Activated naive CD8-positive, alpha-beta T cell treated with anti-CD3 and anti-CD28 coated beads, Interleukin-2, amount 10 ng/mL, durations not matched to agents 7 days and 5 days (primary cell): ENCODE measurements around the gene RASSF10. TPM values are rescaled to one million over a fixed set of nuclear protein-coding genes. Genes with fewer than 3 reads are reported as not detected.

Source experiments
- ATAC-seq: fragments of 150-1000 bp; cut with Tn5 transposase; one replicate; pipeline ENCODE4 v1.10.0; 2021; ENCODE audit warnings: low read depth, moderate library complexity
- POLR2A ChIA-PET: fragments of 350-600 bp; sonication (Branson Sonifier 250); formaldehyde crosslinking; loops from one replicate; lab custom pipeline; 2021; ENCODE audit warnings: antibody characterized with exemption; lab: Charles Lee
- DNase-seq: peaks from one replicate; pipeline ENCODE4 v3.0.0; 2021
- H3K27ac Mint-ChIP-seq: one replicate; pipeline ENCODE4 v1.8.0; 2022; ENCODE audit warnings: mild to moderate bottlenecking, mixed read lengths
- H3K27me3 Mint-ChIP-seq: one replicate; pipeline ENCODE4 v1.8.0; 2022; ENCODE audit warnings: mild to moderate bottlenecking, moderate library complexity, mixed read lengths
- H3K36me3 Mint-ChIP-seq: one replicate; pipeline ENCODE4 v1.8.0; 2021; ENCODE audit warnings: mild to moderate bottlenecking, mixed read lengths
- H3K4me1 Mint-ChIP-seq: one replicate; pipeline ENCODE4 v1.8.0; 2021; ENCODE audit warnings: mixed read lengths
- H3K4me3 Mint-ChIP-seq: one replicate; pipeline ENCODE4 v1.8.0; 2022; ENCODE audit warnings: mild to moderate bottlenecking, moderate library complexity, mixed read lengths
- H3K9me3 Mint-ChIP-seq: one replicate; pipeline ENCODE4 v1.8.0; 2021; ENCODE audit warnings: mixed read lengths
- total RNA-seq, 2 experiments: library from RNA; stranded (reverse); gene quantifications; one replicate each; pipeline ENCODE4 v1.2.3, GENCODE V29; 2021

The RASSF10 gene
- total RNA-seq, 2 experiments from 2014 or later, result not detected

- H3K27ac Mint-ChIP-seq, result no peak overlapping the region
- POLR2A ChIA-PET, result no interaction called here
- no peaks in the 10 kb centered on the region for H3K9me3 Mint-ChIP-seq
- DNase-seq, result no peak
- no peak overlapping the region for H3K4me3 Mint-ChIP-seq
- no peaks in the 10 kb centered on the region for H3K36me3 Mint-ChIP-seq
- no peak for ATAC-seq
- H3K4me1 Mint-ChIP-seq, result no peaks in the 10 kb centered on the region
- peaks cover 30% of the 10 kb centered on the region for H3K27me3 Mint-ChIP-seq
These were observed 8.4 kb upstream of the RASSF10 start for GRCh38 chr11:13000721-13001120.

GRCh38 chr11:13003736-13004493 lies 5.2 kb upstream of the RASSF10 start:
- Mint-ChIP-seq H3K27me3 (peaks cover 50% of the 10 kb centered on the region), H3K4me3 (no peak overlapping the region), H3K36me3 (no peaks in the 10 kb centered on the region)

GRCh38 chr11:13007182-13008060 lies 1.7 kb upstream of the RASSF10 start:
- POLR2A ChIA-PET, result no interaction called here
- H3K9me3 Mint-ChIP-seq, result no peaks in the 10 kb centered on the region
- H3K36me3 Mint-ChIP-seq, result no peaks in the 10 kb centered on the region
- DNase-seq (no peak), ATAC-seq (no peak)
- H3K4me3 Mint-ChIP-seq, result no peak overlapping the region
- H3K27me3 Mint-ChIP-seq, result peaks cover 61% of the 10 kb centered on the region
- peaks cover 3% of the 10 kb centered on the region for H3K4me1 Mint-ChIP-seq
- no peak overlapping the region for H3K27ac Mint-ChIP-seq

More at GRCh38 chr11:13003736-13004493, 5.2 kb upstream of the RASSF10 start:
- POLR2A ChIA-PET, result no interaction called here
- no peak for ATAC-seq
- H3K27ac Mint-ChIP-seq, result no peak overlapping the region
- peaks cover 3% of the 10 kb centered on the region for H3K4me1 Mint-ChIP-seq
- no peak for DNase-seq
- H3K9me3 Mint-ChIP-seq, result no peaks in the 10 kb centered on the region

GRCh38 chr11:13008061-13008435 lies 1.1 kb upstream of the RASSF10 start:
- ATAC-seq (no peak), DNase-seq (no peak)
- POLR2A ChIA-PET, result no interaction called here
- Mint-ChIP-seq H3K27ac (no peak overlapping the region), H3K4me1 (peaks cover 3% of the 10 kb centered on the region), H3K36me3 (no peaks in the 10 kb centered on the region), H3K27me3 (peaks cover 67% of the 10 kb centered on the region), H3K9me3 (no peaks in the 10 kb centered on the region), H3K4me3 (no peak overlapping the region)

GRCh38 chr11:13009476-13009920 lies 382 bp downstream of the RASSF10 start:
- H3K27me3 Mint-ChIP-seq, result peaks cover 69% of the 10 kb centered on the region
- no peaks in the 10 kb centered on the region for H3K36me3 Mint-ChIP-seq
- POLR2A ChIA-PET, result no interaction called here
- DNase-seq (no peak), ATAC-seq (no peak)
- H3K27ac Mint-ChIP-seq, result no peak overlapping the region
- no peak overlapping the region for H3K4me3 Mint-ChIP-seq
- H3K9me3 Mint-ChIP-seq, result no peaks in the 10 kb centered on the region
- peaks cover 3% of the 10 kb centered on the region for H3K4me1 Mint-ChIP-seq

GRCh38 chr11:13009921-13010748 lies 1.0 kb downstream of the RASSF10 start:
- Mint-ChIP-seq H3K4me1 (peaks cover 3% of the 10 kb centered on the region), H3K36me3 (no peaks in the 10 kb centered on the region), H3K27ac (no peak overlapping the region), H3K27me3 (peaks cover 74% of the 10 kb centered on the region), H3K9me3 (no peaks in the 10 kb centered on the region), H3K4me3 (no peak overlapping the region)
- peak; percentile 31 for DNase-seq
- ATAC-seq, result no peak
- POLR2A ChIA-PET, result interaction anchor here (0.6 kb wide), 1 partner anchor 814 kb away, joined by 4 read pairs; no protein-coding TSS in a partner anchor

GRCh38 chr11:13010749-13011465 lies 1.8 kb downstream of the RASSF10 start:
- Mint-ChIP-seq H3K4me3 (peak overlapping the region; percentile 10), H3K36me3 (no peaks in the 10 kb centered on the region), H3K9me3 (no peaks in the 10 kb centered on the region), H3K27me3 (peaks cover 73% of the 10 kb centered on the region), H3K4me1 (peaks cover 3% of the 10 kb centered on the region), H3K27ac (no peak overlapping the region)
- ATAC-seq (no peak), DNase-seq (peak; percentile 31)
- POLR2A ChIA-PET, result interaction anchor here (0.6 kb wide), 1 partner anchor 815 kb away, joined by 4 read pairs; no protein-coding TSS in a partner anchor

GRCh38 chr11:13011466-13012055 lies 2.4 kb downstream of the RASSF10 start:
- peaks cover 72% of the 10 kb centered on the region for H3K27me3 Mint-ChIP-seq
- H3K9me3 Mint-ChIP-seq, result no peaks in the 10 kb centered on the region
- DNase-seq (no peak), ATAC-seq (no peak)
- H3K27ac Mint-ChIP-seq, result no peak overlapping the region
- no peaks in the 10 kb centered on the region for H3K36me3 Mint-ChIP-seq
- no peak overlapping the region for H3K4me3 Mint-ChIP-seq
- POLR2A ChIA-PET, result no interaction called here
- peaks cover 3% of the 10 kb centered on the region for H3K4me1 Mint-ChIP-seq

GRCh38 chr11:13012056-13012661 lies 3.0 kb downstream of the RASSF10 start:
- ATAC-seq (no peak), DNase-seq (no peak)
- no peaks in the 10 kb centered on the region for H3K9me3 Mint-ChIP-seq
- peaks cover 5% of the 10 kb centered on the region for H3K4me1 Mint-ChIP-seq
- H3K4me3 Mint-ChIP-seq, result no peak overlapping the region
- H3K27ac Mint-ChIP-seq, result no peak overlapping the region
- H3K36me3 Mint-ChIP-seq, result no peaks in the 10 kb centered on the region
- H3K27me3 Mint-ChIP-seq, result peaks cover 71% of the 10 kb centered on the region
- POLR2A ChIA-PET, result no interaction called here

GRCh38 chr11:13013054-13013488 lies 4.0 kb downstream of the RASSF10 start:
- DNase-seq (no peak), ATAC-seq (no peak)
- Mint-ChIP-seq H3K4me3 (no peak overlapping the region), H3K27ac (no peak overlapping the region), H3K4me1 (peaks cover 7% of the 10 kb centered on the region), H3K27me3 (peaks cover 63% of the 10 kb centered on the region), H3K9me3 (no peaks in the 10 kb centered on the region), H3K36me3 (no peaks in the 10 kb centered on the region)
- POLR2A ChIA-PET, result no interaction called here

- Mint-ChIP-seq H3K36me3 (no peaks in the 10 kb centered on the region), H3K4me3 (no peak overlapping the region), H3K27me3 (peaks cover 66% of the 10 kb centered on the region), H3K4me1 (peaks cover 4% of the 10 kb centered on the region), H3K27ac (no peak overlapping the region), H3K9me3 (no peaks in the 10 kb centered on the region)
- ATAC-seq, result no peak
- no peak for DNase-seq
- POLR2A ChIA-PET, result no interaction called here
These were observed 6.6 kb downstream of the RASSF10 start for GRCh38 chr11:13015753-13016152.

- POLR2A ChIA-PET, result no interaction called here
- H3K9me3 Mint-ChIP-seq, result no peaks in the 10 kb centered on the region
- peaks cover 4% of the 10 kb centered on the region for H3K4me1 Mint-ChIP-seq
- H3K27me3 Mint-ChIP-seq, result peaks cover 65% of the 10 kb centered on the region
- ATAC-seq, result no peak
- no peaks in the 10 kb centered on the region for H3K36me3 Mint-ChIP-seq
- H3K4me3 Mint-ChIP-seq, result no peak overlapping the region
- H3K27ac Mint-ChIP-seq, result no peak overlapping the region
- no peak for DNase-seq
These were observed 7.3 kb downstream of the RASSF10 start for GRCh38 chr11:13016415-13016814.
